ENCODE measurements around the gene NPAS2.

NPAS2 gene

DNA sequence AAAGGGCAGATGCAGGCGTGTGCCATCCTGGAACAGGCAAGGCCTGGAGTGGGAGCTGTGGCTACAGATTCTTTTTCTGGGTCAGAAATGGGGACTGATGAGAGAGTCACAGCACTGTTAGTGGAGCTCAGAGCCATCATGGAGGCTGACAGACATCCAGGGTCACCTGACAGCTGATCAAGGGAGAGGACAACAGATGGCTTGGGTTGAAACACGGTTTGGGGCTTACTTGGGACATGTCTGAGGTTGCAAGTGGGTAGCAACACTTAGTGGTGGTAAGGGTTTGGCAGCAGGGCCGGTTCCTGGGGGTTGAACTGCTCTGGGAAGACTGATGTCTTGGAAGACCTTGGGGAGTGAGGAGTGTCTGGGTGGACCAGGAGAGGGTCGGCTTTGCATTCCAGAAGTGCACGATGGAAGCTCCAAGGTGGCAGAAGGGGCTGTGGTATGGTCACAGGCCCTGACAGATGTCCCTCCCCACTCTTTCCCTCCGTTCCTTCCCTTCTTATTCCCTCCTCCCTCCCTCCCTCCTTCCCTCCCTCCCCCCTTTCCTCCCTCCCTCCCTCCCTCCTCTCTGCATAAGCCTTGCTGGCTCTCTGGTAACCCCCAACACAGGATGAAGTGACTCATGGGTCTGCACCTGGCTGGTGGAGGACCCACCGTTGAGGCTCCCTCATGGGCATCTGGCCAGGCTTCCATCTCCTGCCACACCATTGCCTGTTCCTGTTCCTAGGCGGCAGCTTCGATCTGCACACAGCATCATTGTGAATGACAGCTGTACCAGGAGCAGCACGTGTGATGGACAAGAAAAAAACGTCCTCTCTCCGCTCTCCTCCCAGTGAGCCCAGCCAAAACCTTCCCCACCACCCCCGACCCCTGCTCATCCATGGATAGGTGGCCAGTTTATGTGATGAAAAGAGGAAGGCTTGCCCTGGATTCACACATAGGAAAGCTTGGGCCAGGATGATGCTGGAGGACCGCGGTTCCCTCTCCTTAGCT, 118.4 kb downstream of the NPAS2 start:
- Histone ChIP-seq H3K4me3 (ENCODE audit: severe bottlenecking) (no peak overlapping the region), H3K27ac (ENCODE audit: poor library complexity, severe bottlenecking) (no peak overlapping the region), H3K9me3 (ENCODE audit: severe bottlenecking) (no peaks in the 10 kb centered on the region), H3K27me3 (ENCODE audit: insufficient read depth, poor library complexity, severe bottlenecking) (no peaks in the 10 kb centered on the region), H3K4me1 (ENCODE audit: insufficient read depth, poor library complexity, severe bottlenecking) (no peaks in the 10 kb centered on the region), H3K36me3 (ENCODE audit: low read depth) (peaks cover 9% of the 10 kb centered on the region)
- DNase-seq (ENCODE audit: low spot score) (no peak), ATAC-seq (ENCODE audit: low read depth) (no peak)
- TF ChIP-seq, protein P1, sequence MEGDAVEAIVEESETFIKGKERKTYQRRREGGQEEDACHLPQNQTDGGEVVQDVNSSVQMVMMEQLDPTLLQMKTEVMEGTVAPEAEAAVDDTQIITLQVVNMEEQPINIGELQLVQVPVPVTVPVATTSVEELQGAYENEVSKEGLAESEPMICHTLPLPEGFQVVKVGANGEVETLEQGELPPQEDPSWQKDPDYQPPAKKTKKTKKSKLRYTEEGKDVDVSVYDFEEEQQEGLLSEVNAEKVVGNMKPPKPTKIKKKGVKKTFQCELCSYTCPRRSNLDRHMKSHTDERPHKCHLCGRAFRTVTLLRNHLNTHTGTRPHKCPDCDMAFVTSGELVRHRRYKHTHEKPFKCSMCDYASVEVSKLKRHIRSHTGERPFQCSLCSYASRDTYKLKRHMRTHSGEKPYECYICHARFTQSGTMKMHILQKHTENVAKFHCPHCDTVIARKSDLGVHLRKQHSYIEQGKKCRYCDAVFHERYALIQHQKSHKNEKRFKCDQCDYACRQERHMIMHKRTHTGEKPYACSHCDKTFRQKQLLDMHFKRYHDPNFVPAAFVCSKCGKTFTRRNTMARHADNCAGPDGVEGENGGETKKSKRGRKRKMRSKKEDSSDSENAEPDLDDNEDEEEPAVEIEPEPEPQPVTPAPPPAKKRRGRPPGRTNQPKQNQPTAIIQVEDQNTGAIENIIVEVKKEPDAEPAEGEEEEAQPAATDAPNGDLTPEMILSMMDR (IDR thresholded peaks at IDR 0.05; ENCODE audit: poor library complexity, severe bottlenecking): no peak

DNA sequence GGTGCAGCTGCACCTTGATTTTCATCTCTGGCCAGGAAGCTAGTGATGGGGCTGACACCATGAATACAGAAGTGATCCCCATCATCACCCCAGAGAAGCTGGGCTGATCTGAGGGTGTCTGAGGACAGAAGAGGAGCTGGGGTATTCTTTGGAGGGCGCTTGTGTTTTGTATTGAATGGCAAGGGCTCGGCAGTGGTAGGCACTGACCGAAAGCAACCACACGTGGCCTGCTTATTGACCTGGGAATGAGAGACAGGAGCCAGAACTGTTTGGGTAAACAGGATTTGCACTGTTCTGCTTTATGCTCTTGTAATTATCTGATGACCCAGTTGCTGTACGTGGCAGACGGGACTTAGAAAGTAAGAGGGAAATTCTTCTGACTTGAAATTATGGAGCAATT, 119.5 kb downstream of the NPAS2 start:
- Histone ChIP-seq H3K27me3 (ENCODE audit: insufficient read depth, poor library complexity, severe bottlenecking) (no peaks in the 10 kb centered on the region), H3K36me3 (ENCODE audit: low read depth) (peaks cover 3% of the 10 kb centered on the region; the same call in 1 of the 2 replicates), H3K9me3 (ENCODE audit: severe bottlenecking) (no peaks in the 10 kb centered on the region), H3K4me1 (ENCODE audit: insufficient read depth, poor library complexity, severe bottlenecking) (no peaks in the 10 kb centered on the region), H3K27ac (ENCODE audit: poor library complexity, severe bottlenecking) (no peak overlapping the region), H3K4me3 (ENCODE audit: severe bottlenecking) (no peak overlapping the region)
- TF ChIP-seq, protein P1 (IDR thresholded peaks at IDR 0.05; ENCODE audit: poor library complexity, severe bottlenecking): no peak
- no peak for ATAC-seq (ENCODE audit: low read depth)
- no peak for DNase-seq (ENCODE audit: low spot score)

DNA sequence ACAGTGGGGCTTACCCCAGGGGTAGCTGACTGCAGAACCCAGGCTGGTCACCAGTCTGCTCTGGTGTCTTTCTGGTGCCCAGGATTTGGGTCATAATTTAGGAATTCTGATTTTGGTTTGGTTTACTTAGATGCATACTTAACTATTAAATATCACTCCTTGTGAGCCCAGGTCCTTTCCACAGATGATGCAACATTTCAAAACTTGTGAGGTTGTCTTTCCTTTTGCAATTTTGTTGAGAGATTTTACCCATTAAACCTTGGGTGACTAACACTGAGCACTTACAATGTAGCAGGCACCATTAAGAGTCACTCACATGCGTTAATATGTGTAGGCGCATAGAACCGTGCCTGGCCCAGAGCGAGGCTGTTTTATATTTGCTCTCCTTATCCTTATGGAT, 120.3 kb downstream of the NPAS2 start:
- Histone ChIP-seq H3K27me3 (ENCODE audit: insufficient read depth, poor library complexity, severe bottlenecking) (no peaks in the 10 kb centered on the region), H3K36me3 (ENCODE audit: low read depth) (peaks cover 3% of the 10 kb centered on the region; the same call in 1 of the 2 replicates), H3K4me3 (ENCODE audit: severe bottlenecking) (no peak overlapping the region), H3K4me1 (ENCODE audit: insufficient read depth, poor library complexity, severe bottlenecking) (no peaks in the 10 kb centered on the region), H3K27ac (ENCODE audit: poor library complexity, severe bottlenecking) (no peak overlapping the region), H3K9me3 (ENCODE audit: severe bottlenecking) (no peaks in the 10 kb centered on the region)
- DNase-seq (ENCODE audit: low spot score) (no peak), ATAC-seq (ENCODE audit: low read depth) (no peak)
- TF ChIP-seq, protein P1 (IDR thresholded peaks at IDR 0.05; ENCODE audit: poor library complexity, severe bottlenecking): no peak

DNA sequence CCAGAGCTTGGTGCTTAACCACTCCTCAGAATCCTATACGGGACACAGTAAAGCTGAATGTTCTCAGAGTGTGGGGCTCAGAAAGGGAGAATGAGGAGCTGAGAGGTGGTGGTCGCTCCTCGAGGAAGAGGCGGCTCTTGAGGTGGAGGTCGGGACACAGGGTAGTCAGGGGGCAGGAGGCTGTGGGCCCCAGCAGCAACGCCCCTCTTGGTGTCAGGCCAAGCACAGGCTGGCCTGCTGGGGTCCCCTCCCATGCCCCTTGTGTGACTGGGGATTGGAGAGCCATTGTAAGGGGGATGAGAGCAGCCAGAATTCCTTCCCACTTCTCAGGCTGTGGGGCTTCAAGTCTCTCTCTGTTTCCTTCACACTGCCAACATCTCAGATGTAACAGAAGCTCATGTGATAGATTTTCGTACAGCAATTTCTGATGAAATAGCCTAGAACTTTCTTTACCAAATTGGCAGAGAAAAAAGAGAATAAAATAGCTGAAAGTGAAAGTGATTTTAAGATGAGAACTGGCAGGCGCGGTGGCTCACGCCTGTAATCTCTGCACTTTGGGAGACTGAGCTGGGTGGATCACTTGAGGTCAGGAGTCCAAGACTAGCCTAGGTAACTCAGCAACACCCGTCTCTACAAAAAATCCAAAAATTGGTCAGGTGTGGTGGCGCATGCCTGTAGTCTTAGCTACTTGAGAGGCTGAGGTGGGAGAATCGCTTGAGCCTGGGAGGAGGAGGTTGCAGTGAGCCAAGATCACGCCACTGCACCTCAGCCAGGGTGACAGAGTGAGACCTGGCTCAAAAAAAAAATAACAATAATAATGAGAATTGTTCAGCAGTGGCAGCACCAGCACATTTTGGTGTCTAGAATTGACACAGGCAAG, 121.1 kb downstream of the NPAS2 start:
- DNase-seq (ENCODE audit: low spot score) (no peak), ATAC-seq (ENCODE audit: low read depth) (no peak)
- no peaks in the 10 kb centered on the region for H3K27me3 ChIP-seq (ENCODE audit: insufficient read depth, poor library complexity, severe bottlenecking)
- no peaks in the 10 kb centered on the region for H3K9me3 ChIP-seq (ENCODE audit: severe bottlenecking)
- H3K4me1 ChIP-seq (ENCODE audit: insufficient read depth, poor library complexity, severe bottlenecking): no peaks in the 10 kb centered on the region
- H3K36me3 ChIP-seq (ENCODE audit: low read depth): peaks cover 3% of the 10 kb centered on the region; the same call in 1 of the 2 replicates
- TF ChIP-seq, protein P1 (IDR thresholded peaks at IDR 0.05; ENCODE audit: poor library complexity, severe bottlenecking): no peak
- H3K27ac ChIP-seq (ENCODE audit: poor library complexity, severe bottlenecking): no peak overlapping the region
- no peak overlapping the region for H3K4me3 ChIP-seq (ENCODE audit: severe bottlenecking)
